Activated CD4-positive, CD25-positive, alpha-beta regulatory T cell (primary cell): Measurements from ENCODE around the gene KCNAB2.

Source experiments
- DNase-seq, 4 experiments: peaks; one replicate each; lab custom pipeline; 2025; lab: John Stamatoyannopoulos, UW

Gene KCNAB2

GRCh38 chr1:6109688-6110087 lies 64.0 kb downstream of the KCNAB2 start:
- no peak for DNase-seq

- DNase-seq: no peak
Measured at GRCh38 chr1:6110326-6110725, 64.6 kb downstream of the KCNAB2 start.

- no peak for DNase-seq
Measured at GRCh38 chr1:6111571-6111970, 65.9 kb downstream of the KCNAB2 start.

GRCh38 chr1:6111991-6112689 lies 66.5 kb downstream of the KCNAB2 start:
- no peak for DNase-seq

GRCh38 chr1:6112690-6113005 lies 67.0 kb downstream of the KCNAB2 start:
- DNase-seq: no peak

- no peak for DNase-seq
Measured at GRCh38 chr1:6113116-6113515, 67.4 kb downstream of the KCNAB2 start.

GRCh38 chr1:6113745-6114144 lies 68.1 kb downstream of the KCNAB2 start:
- no peak for DNase-seq

GRCh38 chr1:6116137-6116536 lies 70.4 kb downstream of the KCNAB2 start:
- no peak for DNase-seq

- DNase-seq: no peak
Measured at GRCh38 chr1:6117064-6117463, 71.4 kb downstream of the KCNAB2 start.

GRCh38 chr1:6117624-6118023 lies 71.9 kb downstream of the KCNAB2 start:
- no peak for DNase-seq

- no peak for DNase-seq
Measured at GRCh38 chr1:6118415-6118814, 72.7 kb downstream of the KCNAB2 start.

- no peak for DNase-seq
Measured at GRCh38 chr1:6121021-6121421, 75.3 kb downstream of the KCNAB2 start.

GRCh38 chr1:6121651-6122370 lies 76.1 kb downstream of the KCNAB2 start:
- no peak for DNase-seq

GRCh38 chr1:6123083-6123482 lies 77.4 kb downstream of the KCNAB2 start:
- no peak for DNase-seq

- DNase-seq: no peak
Measured at GRCh38 chr1:6123816-6124215, 78.1 kb downstream of the KCNAB2 start.

GRCh38 chr1:6124341-6124740 lies 78.7 kb downstream of the KCNAB2 start:
- DNase-seq: no peak

- DNase-seq: no peak
Measured at GRCh38 chr1:6124746-6125365, 79.2 kb downstream of the KCNAB2 start.

- DNase-seq: no peak
Measured at GRCh38 chr1:6125366-6125765, 79.7 kb downstream of the KCNAB2 start.

GRCh38 chr1:6126028-6126427 lies 80.3 kb downstream of the KCNAB2 start:
- no peak for DNase-seq

- no peak for DNase-seq
Measured at GRCh38 chr1:6126521-6127067, 80.9 kb downstream of the KCNAB2 start.

- DNase-seq: peak; percentile 11 to 60 (median 37)
Measured at GRCh38 chr1:6127587-6128163, 82.0 kb downstream of the KCNAB2 start.

GRCh38 chr1:6128276-6129081 lies 82.8 kb downstream of the KCNAB2 start:
- DNase-seq: no peak
